PC-9 (cell line): ENCODE results near the gene RASAL3. TPM values are rescaled to one million over a fixed set of nuclear protein-coding genes. Genes with fewer than 3 reads are reported as not detected.

Experiments
- BruUV-seq: library from RNA; stranded (reverse); fragments of 400-500 nt; replicated peaks from 2 replicates; lab custom pipeline; 2021; lab: Mats Ljungman, UMichigan
- CTCF ChIA-PET: fragments of 300-600 bp; sonication (Branson Sonifier 250); formaldehyde crosslinking; loops from one replicate; lab custom pipeline; 2022; ENCODE audit warnings: antibody characterized with exemption; lab: Charles Lee
- POLR2A ChIA-PET: fragments of 300-600 bp; sonication (Branson Sonifier 250); formaldehyde crosslinking; loops from one replicate; lab custom pipeline; 2022; ENCODE audit warnings: antibody characterized with exemption; ENCODE audit not compliant: unreplicated experiment; lab: Charles Lee
- DNase-seq, 2 experiments: peaks; one replicate each; pipeline versions ENCODE4 v3.0.0 to v3.0.0-alpha.2; 2015 to 2022; ENCODE audit warnings: mixed read lengths in 1 of 2
- H2AFZ ChIP-seq: fragments of 200-600 bp; sonication (generic); 2 replicates; pipeline ENCODE4 v1.8.1; 2017; ENCODE audit warnings: antibody characterized with exemption
- H3F3A ChIP-seq: fragments of 200-600 bp; sonication (generic); 2 replicates; pipeline ENCODE4 v1.8.1; 2017; ENCODE audit warnings: antibody characterized with exemption, mild to moderate bottlenecking, low read depth; ENCODE audit not compliant: insufficient read depth
- H3K27ac ChIP-seq: fragments of 200-600 bp; sonication (generic); 2 replicates; pipeline ENCODE4 v1.6.1; 2016; ENCODE audit warnings: mixed run types
- H3K27me3 ChIP-seq: fragments of 200-600 bp; sonication (generic); 2 replicates; pipeline ENCODE4 v1.6.1; 2016; ENCODE audit warnings: low read depth, mixed run types; ENCODE audit not compliant: insufficient read depth
- H3K36me3 ChIP-seq: fragments of 200-600 bp; sonication (generic); 2 replicates; pipeline ENCODE4 v1.6.1; 2016; ENCODE audit warnings: low read depth, mixed run types
- H3K4me1 ChIP-seq: fragments of 200-600 bp; sonication (generic); replicated peaks from 2 replicates; pipeline ENCODE4 v1.6.1; 2016; ENCODE audit warnings: mixed run types; ENCODE audit not compliant: insufficient read depth
- H3K4me2 ChIP-seq: fragments of 200-600 bp; sonication (generic); 2 replicates; pipeline ENCODE4 v1.6.1; 2017; ENCODE audit warnings: mixed run types
- H3K4me3 ChIP-seq: fragments of 200-600 bp; sonication (generic); 2 replicates; pipeline ENCODE4 v1.6.1; 2016; ENCODE audit warnings: mixed run types
- H3K79me2 ChIP-seq: fragments of 200-600 bp; sonication (generic); 2 replicates; pipeline ENCODE4 v1.6.1; 2017; ENCODE audit warnings: low read depth, mixed run types
- H3K9me2 ChIP-seq: fragments of 200-600 bp; sonication (generic); 2 replicates; pipeline ENCODE4 v1.8.1; 2017; ENCODE audit warnings: mild to moderate bottlenecking; ENCODE audit not compliant: insufficient read depth
- H3K9me3 ChIP-seq: fragments of 200-600 bp; sonication (generic); 2 replicates; pipeline ENCODE4 v1.8.1; 2016; ENCODE audit warnings: low read depth; ENCODE audit not compliant: insufficient read depth
- H4K20me1 ChIP-seq: fragments of 200-600 bp; sonication (generic); 2 replicates; pipeline ENCODE4 v1.8.1; 2017; ENCODE audit not compliant: insufficient read depth
- CTCF ChIP-seq: fragments of 200-600 bp; sonication (generic); conservative IDR thresholded peaks from 2 replicates; pipeline ENCODE4 v1.6.1; 2017; ENCODE audit warnings: mixed run types, antibody characterized with exemption, mild to moderate bottlenecking, moderate library complexity
- EZH2 ChIP-seq: fragments of 200-600 bp; sonication (generic); IDR thresholded peaks from 2 replicates; pipeline ENCODE4 v1.8.0; 2017; ENCODE audit warnings: antibody characterized with exemption, low read depth
- intact Hi-C: fragments of 100-400 bp; cut with micrococcal nuclease; formaldehyde crosslinking; loops from one replicate; pipeline ENCODE4 v1.10.0; 2022; ENCODE audit not compliant: unreplicated experiment
- total RNA-seq: library from RNA; stranded (reverse); gene quantifications from 2 replicates; pipeline ENCODE4 v1.2.3, GENCODE V29; 2021

The RASAL3 gene
- total RNA-seq, 1 experiment from 2014 or later, result not detected

- Histone ChIP-seq H3K36me3 (no peaks in the 10 kb centered on the region), H3K4me3 (no peak overlapping the region), H3K79me2 (no peaks in the 10 kb centered on the region), H3K27ac (no peak overlapping the region), H4K20me1 (no peaks in the 10 kb centered on the region), H3K4me1 (peaks cover 6% of the 10 kb centered on the region; the same call in 1 of the 2 replicates), H3K4me2 (no peak overlapping the region), H3K9me2 (no peaks in the 10 kb centered on the region), H3F3A (peaks cover 13% of the 10 kb centered on the region; the same call in 1 of the 2 replicates), H2AFZ (no peak overlapping the region), H3K27me3 (no peaks in the 10 kb centered on the region), H3K9me3 (no peaks in the 10 kb centered on the region)
- TF ChIP-seq CTCF, result no peak
- no peak for TF ChIP-seq EZH2
- DNase-seq, result no peak
- no TSS peak for BruUV-seq
- ChIA-PET CTCF (no interaction called here), POLR2A (interaction anchor here (0.6 kb wide), 1 partner anchor 671 kb away, joined by 4 read pairs; no protein-coding TSS in a partner anchor)
- intact Hi-C loops, result no loop called here
Observed at GRCh38 chr19:15471639-15472101, 7.3 kb upstream of the RASAL3 start.

GRCh38 chr19:15469513-15470297 is 5.4 kb upstream of the RASAL3 start:
- Histone ChIP-seq H4K20me1 (no peaks in the 10 kb centered on the region), H3K4me2 (no peak overlapping the region), H3K9me2 (no peaks in the 10 kb centered on the region), H3K27ac (no peak overlapping the region), H3K4me1 (peaks cover 9% of the 10 kb centered on the region; the same call in 1 of the 2 replicates), H3F3A (peaks cover 18% of the 10 kb centered on the region; the same call in 1 of the 2 replicates), H3K27me3 (no peaks in the 10 kb centered on the region), H3K36me3 (no peaks in the 10 kb centered on the region), H3K79me2 (no peaks in the 10 kb centered on the region), H3K4me3 (no peak overlapping the region), H3K9me3 (no peaks in the 10 kb centered on the region), H2AFZ (no peak overlapping the region)
- intact Hi-C loops, result no loop called here
- ChIA-PET CTCF (interaction anchor here (0.6 kb wide), 1 partner anchor 171 kb away, joined by 3 read pairs; no protein-coding TSS in a partner anchor), POLR2A (no interaction called here)
- BruUV-seq, result no TSS peak
- DNase-seq, result no peak
- TF ChIP-seq EZH2 (no peak), CTCF (no peak)

- no TSS peak for BruUV-seq
- H3K9me2 ChIP-seq, result no peaks in the 10 kb centered on the region
Observed at GRCh38 chr19:15468675-15469512, 4.5 kb upstream of the RASAL3 start.

More at GRCh38 chr19:15468675-15469512, 4.5 kb upstream of the RASAL3 start:
- intact Hi-C loops, result no loop called here
- peaks cover 9% of the 10 kb centered on the region; the same call in 1 of the 2 replicates for H3K4me1 ChIP-seq
- no peak overlapping the region for H3K4me3 ChIP-seq
- CTCF ChIA-PET, result no interaction called here
- H3K27ac ChIP-seq, result no peak overlapping the region
- peaks cover 18% of the 10 kb centered on the region; the same call in 1 of the 2 replicates for H3F3A ChIP-seq
- no peak overlapping the region for H3K4me2 ChIP-seq
- DNase-seq, result no peak
- no peaks in the 10 kb centered on the region for H3K79me2 ChIP-seq
- no peaks in the 10 kb centered on the region for H3K27me3 ChIP-seq
- TF ChIP-seq EZH2 (no peak), CTCF (no peak)
- H4K20me1 ChIP-seq, result no peaks in the 10 kb centered on the region
- H3K9me3 ChIP-seq, result no peaks in the 10 kb centered on the region
- no peak overlapping the region for H2AFZ ChIP-seq
- POLR2A ChIA-PET, result no interaction called here
- H3K36me3 ChIP-seq, result no peaks in the 10 kb centered on the region
